GM18505 (cell line): ENCODE results near the gene TP73.

Experiments
- ATAC-seq: cut with Tn5 transposase; IDR thresholded peaks from one replicate; pipeline ENCODE4 v1.9.1; 2021; ENCODE audit not compliant: unreplicated experiment
- POLR2A ChIP-seq: IDR thresholded peaks from 4 replicates; pipeline ENCODE4 v1.6.1; 2011; ENCODE audit warnings: borderline replicate concordance; ENCODE audit not compliant: insufficient read depth, insufficient read length; ENCODE audit errors: extremely low read depth

The TP73 gene

DNA sequence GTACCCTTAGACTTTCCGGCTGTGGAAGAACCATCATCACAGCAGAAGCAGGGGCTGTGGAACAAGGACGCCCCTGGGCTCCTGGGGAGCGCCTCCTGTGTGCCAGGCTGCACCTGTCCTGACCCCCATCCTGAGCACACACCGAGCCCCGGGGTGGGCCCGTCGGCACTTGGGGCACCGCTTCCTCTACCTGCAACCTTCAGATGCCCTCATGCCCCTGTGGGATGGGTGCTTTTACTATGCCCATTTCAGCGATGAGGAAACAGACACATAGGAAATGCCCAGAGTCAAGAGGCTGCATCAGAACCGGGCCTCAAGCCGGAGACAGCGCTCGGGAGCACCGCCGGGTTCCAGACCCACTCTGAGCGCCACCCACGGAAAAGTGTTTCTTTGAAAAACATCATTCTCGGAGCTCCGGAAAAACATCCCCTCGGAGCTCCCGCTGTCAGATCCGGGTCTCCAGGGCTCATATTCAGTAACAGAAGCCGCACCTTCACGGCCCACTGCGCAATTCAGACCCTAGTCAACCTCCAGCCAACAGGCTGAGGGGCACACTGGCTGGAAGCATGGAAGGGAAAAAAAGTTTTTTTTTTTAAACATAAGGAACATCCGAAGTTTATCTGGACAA is 19.5 kb upstream of the TP73 start:
- no peak for TF ChIP-seq POLR2A
- no peak for ATAC-seq

DNA sequence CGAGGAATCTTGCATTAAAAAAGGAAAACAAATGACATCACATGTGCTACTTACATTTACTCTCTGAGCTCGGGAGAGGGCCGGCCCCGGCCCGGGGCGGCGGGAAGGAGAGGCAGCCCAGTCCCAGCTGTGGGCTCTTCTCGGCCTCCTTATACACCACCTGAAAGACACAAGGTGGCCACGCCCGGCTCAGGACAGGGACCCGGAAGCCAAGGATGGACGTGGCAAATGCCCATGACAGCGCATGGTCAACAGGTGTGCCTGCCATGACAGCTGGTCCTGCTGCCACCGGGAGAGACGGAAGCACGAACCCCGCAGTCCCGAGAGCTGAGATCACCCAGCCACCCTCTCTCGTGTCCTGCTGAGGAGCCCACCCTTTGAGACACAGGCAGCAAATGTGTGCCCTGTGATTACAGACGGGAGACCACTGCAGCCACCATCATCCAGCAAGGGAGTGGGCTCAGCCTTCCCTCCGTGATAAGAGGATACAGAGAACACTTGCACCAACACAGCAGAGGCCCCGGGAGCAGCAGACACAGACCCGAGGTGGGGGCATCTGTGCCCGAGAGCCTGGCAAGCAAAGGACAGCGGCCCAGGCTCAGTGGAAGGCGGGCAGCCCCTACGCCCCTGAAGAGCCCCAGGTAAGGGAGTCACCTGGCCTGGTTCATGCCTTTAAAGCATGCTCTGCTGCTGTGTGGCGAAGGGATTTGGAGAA is 18.8 kb upstream of the TP73 start:
- no peak for TF ChIP-seq POLR2A
- no peak for ATAC-seq

DNA sequence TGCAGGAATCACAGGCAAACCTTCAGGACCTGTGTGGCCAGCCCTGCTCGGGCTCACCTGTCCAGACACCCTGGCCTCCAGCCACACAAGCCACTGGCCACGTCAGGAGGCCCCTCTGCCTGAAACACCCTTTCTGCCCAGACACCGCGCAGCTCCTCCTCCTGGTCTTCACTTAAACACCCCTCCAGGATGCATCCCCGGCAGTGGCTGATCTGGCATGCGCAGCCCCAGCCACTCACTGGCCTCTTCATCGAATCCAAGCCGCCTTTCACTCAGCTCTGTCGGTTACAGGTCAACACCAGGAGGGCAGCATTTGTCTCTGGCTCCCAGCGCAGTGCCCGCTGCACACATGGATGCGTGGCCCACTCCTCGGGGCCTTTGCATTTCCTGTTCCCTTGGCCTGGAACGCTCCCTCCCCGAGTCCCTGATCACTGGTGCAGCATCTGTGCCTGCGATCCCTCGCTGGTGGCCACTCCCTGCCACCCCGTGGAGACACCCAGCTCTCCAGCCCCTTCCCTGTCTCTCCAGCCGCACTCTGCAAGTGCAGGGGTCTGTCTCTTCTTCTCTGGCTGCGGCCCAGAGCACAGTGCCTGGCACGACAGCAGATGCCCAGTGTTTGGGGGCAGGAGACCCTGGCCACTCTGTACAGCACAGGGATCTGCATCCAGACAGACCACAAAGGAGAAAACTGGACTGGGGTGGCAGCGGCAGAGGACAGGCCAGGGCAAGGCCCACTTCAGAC is 18.1 kb upstream of the TP73 start:
- TF ChIP-seq POLR2A = no peak
- no peak for ATAC-seq

DNA sequence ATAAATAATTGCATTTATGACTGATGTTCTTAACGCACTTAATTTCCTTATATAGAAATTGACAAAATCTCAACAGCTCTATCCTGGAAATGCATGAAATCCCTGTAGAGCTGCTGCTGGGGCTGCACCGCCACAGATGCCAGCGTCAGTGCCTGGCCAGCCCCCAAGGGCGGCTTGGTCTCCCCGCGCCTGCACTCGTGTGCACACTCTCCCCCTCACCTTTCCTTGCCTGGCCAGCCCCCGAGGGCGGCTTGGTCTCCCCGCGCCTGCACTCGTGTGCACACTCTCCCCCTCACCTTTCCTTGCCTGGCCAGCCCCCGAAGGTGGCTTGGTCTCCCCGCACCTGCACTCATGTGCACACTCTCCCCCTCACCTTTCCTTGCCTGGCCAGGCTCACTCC is 16.2 kb upstream of the TP73 start:
- no peak for ATAC-seq
- no peak for TF ChIP-seq POLR2A

DNA sequence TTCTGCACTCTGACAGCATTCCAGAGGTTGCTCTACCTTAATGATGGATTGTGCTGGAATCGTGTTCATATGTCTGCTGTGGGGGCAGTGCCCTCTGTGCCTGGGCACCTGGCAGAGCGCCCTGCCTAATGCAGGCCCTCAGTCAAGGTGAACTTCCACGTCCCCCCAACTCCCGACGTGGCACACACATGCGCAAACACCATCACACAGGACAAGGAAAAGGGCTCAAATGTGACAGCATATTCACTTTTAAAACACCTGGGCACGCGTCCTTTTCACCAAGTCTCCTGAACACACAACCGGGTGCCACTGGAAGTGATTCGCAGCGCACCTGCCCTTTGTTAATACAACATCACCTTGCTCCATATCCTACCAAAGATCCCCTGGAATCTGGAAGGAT is 15.8 kb upstream of the TP73 start:
- ATAC-seq = no peak
- no peak for TF ChIP-seq POLR2A

DNA sequence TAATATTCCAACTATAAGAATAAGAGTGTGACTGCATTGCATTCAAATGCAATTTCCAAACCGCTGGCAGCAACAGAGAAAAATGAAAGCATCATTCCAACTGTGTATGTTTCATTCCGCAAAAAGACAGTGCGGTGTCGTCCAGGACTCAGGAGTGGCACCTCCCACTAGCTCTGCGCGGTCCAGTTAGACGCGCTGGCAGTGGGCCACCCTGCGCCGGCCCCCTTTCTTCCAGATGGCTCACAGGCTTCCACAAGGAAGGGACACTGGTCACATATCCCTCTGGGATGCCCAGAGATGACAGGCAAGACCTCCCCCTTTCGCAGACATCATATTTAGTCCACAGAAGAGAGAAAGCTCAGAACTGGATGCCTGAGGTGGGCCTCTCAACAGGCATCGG is 14.3 kb upstream of the TP73 start:
- no peak for TF ChIP-seq POLR2A
- ATAC-seq = no peak

DNA sequence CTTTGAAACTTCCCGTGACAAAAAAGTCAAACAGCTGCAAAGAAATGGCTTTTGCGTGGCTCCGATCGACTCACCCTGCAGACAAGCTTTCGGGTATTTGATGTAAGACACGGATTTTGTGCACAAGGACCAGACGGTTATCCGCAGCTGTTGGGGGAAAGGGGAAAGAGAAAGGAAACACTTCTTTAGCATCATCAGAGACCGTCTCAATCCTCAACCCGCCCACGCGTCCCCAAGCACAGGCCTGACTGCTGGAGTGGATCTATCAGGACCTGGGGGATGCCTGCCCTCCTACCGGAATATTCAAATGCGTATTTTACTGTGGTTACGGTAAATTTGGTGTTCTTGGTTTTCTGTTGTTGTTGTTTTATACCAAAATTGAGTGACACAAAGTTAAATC is 13.6 kb upstream of the TP73 start:
- ATAC-seq = no peak

DNA sequence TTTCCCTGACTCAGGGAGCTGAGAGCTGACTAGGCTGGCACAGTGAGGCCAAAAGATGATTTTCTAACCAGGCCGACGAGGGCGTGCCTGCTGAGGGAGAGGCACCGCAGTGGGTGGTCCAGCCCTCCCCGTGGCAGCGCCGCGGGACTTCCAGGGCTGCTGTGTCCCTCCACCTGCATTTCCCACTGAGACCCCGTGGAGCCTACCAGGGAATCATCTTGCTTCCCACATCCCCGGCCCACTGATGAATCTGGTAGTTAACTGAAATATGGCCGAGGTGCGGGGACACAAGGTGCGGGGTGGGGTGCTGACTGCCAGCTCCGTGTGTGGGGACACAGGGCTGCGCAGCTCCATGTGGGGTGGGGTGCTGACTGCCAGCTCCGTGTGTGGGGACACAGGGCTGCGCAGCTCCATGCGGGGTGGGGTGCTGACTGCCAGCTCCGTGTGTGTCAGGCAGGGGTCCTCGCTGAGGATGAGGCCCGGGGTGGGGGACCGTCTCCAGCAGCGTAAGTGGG is 12.9 kb upstream of the TP73 start:
- TF ChIP-seq POLR2A = no peak
- no peak for ATAC-seq

More for the DNA sequence above, 13.6 kb upstream of the TP73 start:
- TF ChIP-seq POLR2A = no peak

DNA sequence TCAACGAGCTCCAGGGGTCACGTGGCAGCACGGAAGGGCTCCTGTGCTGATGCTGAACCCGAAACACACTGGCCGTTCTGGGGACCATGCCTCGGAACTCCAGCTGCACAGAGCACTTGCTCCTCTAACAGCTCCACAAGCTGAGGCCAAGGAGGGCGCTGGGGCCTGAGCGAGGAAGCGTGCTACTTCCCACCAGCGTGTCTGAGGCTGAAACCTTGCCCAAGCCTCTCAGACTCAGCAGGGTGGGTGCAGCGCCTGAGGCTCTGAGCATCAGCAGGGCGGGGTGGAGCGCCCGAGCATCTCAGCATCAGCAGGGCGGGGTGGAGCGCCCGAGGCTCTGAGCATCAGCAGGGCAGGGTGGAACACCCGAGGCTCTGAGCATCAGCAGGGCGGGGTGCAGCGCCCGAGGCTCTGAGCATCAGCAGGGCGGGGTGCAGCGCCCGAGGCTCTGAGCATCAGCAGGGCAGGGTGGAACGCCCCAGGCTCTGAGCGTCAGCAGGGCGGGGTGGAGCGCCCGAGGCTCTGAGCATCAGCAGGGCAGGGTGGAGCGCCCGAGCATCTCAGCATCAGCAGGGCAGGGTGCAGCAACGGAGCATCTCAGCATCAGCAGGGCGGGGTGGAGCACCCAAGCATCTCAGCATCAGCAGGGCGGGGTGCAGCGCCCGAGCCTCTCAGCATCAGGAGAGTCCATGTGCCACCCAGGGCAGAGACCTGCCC is 12.0 kb upstream of the TP73 start:
- ATAC-seq = no peak
- no peak for TF ChIP-seq POLR2A

DNA sequence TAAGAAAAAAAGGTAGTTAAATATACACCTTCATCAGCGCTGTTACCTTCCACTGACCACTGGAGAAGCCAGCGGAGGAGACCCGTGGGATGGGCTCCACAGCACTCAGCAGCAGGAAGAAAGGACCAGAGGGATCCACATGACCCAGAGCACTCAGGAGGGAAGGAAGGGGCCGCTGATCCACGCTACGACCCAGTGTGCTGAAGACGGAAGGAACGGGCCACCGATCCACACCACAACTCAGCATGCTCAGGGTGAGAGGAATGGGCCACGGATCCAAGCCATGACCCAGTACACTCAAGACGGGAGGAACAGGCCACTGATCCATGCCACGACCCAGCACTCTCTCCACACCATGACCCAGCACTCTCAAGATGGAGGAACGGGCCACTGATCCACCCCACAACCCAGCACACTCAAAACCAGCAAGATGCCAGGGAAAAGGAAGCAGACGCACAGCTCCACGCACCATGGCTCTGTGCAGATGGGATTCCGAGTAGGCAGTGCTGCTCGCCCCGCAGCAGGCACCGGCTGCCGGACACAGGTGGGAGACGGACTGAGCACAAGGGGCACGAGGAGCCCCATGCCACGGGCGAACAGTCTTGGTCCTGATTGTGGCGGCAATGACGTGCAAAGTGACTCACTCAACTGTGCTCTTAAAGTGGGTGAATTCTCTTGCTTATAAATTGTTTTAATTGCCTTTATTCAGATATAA is 11.1 kb upstream of the TP73 start:
- ATAC-seq = no peak
- TF ChIP-seq POLR2A = no peak

DNA sequence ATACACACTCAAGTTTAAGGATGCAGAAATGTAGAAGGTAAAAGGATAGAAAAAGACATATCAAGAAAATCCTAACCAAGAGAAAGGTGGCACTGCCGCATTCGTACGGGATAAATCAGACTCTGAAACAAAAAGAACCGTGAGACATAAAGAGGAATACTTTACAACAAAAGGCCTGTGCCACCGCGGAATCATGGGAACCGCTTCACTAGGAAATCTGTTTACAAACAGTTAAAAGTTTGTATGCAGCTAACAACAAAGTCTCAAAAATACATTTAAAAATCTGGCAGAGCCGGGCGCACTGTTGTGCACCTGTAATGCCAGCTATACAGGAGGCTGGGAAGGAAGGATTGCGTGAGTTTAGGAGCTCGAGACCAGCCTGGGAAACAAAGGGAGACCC is 10.5 kb upstream of the TP73 start:
- TF ChIP-seq POLR2A = no peak
- no peak for ATAC-seq

DNA sequence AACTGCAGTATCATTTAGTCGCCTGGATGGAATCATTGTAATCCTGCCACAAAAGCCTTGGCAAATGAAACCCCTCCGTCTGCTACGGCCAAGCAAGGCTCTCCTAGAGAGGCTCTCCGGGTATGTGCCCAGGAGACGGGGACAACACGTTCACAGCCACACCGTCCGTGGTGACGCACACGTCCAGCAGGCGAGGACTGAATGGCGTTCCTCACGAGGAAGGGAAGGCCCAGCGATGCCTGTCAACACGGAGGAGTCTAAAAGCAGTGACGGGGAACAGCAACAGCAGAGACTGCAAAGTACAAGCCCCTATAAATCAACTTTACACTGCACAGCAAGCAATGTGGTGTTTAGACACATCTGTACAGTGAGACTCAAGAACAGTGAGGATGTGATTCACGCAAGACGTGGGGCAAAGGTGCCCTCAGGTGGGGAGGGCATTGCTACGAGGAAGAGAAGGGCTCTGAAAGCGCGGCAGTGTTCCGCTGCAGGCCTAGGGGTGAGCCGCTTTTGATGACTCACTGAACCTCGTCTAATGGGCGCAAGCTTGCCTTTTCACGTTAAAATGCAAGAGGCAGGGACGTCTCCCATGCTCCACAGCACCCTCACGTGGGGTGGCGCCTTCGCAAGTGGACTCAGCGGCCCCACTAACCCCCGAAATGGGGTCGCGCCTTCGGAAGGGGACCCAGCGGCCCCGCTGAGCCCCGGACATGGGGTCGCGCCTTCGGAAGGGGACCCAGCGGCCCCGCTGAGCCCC is 9.2 kb upstream of the TP73 start:
- TF ChIP-seq POLR2A = no peak
- ATAC-seq = no peak

DNA sequence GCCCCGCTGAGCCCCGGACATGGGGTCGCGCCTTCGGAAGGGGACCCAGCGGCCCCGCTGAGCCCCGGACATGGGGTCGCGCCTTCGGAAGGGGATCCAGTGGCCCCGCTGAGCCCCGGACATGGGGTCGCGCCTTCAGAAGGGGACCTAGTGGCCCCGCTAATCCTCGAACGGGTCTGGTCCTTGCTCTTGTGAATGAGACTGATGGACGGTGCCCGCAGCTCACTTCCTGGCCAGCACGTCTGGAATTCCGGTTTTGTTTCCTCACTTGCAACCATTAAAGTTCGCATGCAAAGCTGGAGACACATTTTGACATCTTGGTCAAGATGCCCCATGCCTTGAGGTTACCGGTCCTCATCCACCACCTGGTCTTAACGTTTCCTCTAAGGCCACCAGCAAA is 8.0 kb upstream of the TP73 start:
- no peak for TF ChIP-seq POLR2A
- ATAC-seq = no peak

DNA sequence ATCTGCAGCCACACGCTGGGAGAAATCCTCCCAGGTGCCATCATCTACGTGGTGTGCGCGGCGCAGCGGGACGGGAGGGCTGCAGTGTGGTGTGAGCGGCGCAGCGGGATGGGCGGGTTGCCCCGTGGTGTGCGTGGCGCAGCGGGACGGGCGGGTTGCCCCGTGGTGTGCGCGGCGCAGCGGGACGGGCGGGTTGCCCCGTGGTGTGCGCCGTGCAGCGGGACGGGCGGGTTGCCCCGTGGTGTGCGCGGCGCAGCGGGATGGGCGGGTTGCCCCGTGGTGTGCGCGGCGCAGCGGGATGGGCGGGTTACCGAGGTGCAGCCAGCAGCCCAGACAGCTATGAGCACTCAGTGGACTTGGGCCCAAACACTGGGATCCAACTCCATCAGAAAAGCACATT is 7.1 kb upstream of the TP73 start:
- ATAC-seq = no peak
- TF ChIP-seq POLR2A = no peak
